Naive thymus-derived CD8-positive, alpha-beta T cell (primary cell): ENCODE measurements around the gene SNAP47. TPM values are rescaled to one million over a fixed set of nuclear protein-coding genes. Genes with fewer than 3 reads are reported as not detected.

ENCODE experiments used
- ATAC-seq, 2 donors: fragments of 150-1000 bp; cut with Tn5 transposase in 1 of 2; sonication (Bioruptor Pico), chemical (Tn5 transposase) in 1 of 2; 1 replicate in 1 of 2; 2 replicates in 1 of 2; pipeline ENCODE4 v1.10.0; 2021; ENCODE audit warnings: mild to moderate bottlenecking in 2 of 2, moderate library complexity in 2 of 2
- POLR2A ChIA-PET: fragments of 350-600 bp; sonication (Branson Sonifier 250); formaldehyde crosslinking; loops from one replicate; lab custom pipeline; 2021; ENCODE audit warnings: antibody characterized with exemption; lab: Charles Lee
- DNase-seq, 10 donors: peaks; one replicate each; pipeline versions ENCODE4 v3.0.0 to v3.0.0-alpha.2; 2020 to 2022
- H3K27ac Mint-ChIP-seq, 10 donors: one replicate each; pipeline ENCODE4 v1.8.0; 2020 to 2022; ENCODE audit warnings: mild to moderate bottlenecking in 10 of 10, mixed read lengths in 10 of 10, moderate library complexity in 4 of 10, inconsistent platforms in 1 of 10
- H3K27me3 Mint-ChIP-seq, 5 donors: one replicate each; pipeline ENCODE4 v1.8.0; 2021 to 2022; ENCODE audit warnings: mixed read lengths in 5 of 5
- H3K36me3 Mint-ChIP-seq, 3 donors: one replicate each; pipeline ENCODE4 v1.8.0; 2020 to 2022; ENCODE audit warnings: mixed read lengths in 3 of 3, mild to moderate bottlenecking in 2 of 3, inconsistent platforms in 1 of 3
- H3K4me1 Mint-ChIP-seq, 4 donors: one replicate each; pipeline ENCODE4 v1.8.0; 2021 to 2022; ENCODE audit warnings: mixed read lengths in 4 of 4
- H3K4me3 Mint-ChIP-seq, 10 donors: one replicate each; pipeline ENCODE4 v1.8.0; 2020 to 2022; ENCODE audit warnings: mild to moderate bottlenecking in 10 of 10, mixed read lengths in 10 of 10, moderate library complexity in 6 of 10, inconsistent platforms in 1 of 10
- H3K9me3 Mint-ChIP-seq, 9 donors: one replicate each; pipeline ENCODE4 v1.8.0; 2020 to 2022; ENCODE audit warnings: mixed read lengths in 9 of 9, mild to moderate bottlenecking in 3 of 9, inconsistent platforms in 1 of 9, moderate library complexity in 1 of 9
- polyA plus RNA-seq, 3 donors: library from polyadenylated mRNA; unstranded; fragments of 300-500 nt; fragmentation: Illumina TruSeq; gene quantifications; one replicate each; pipeline ENCODE4 v1.2.3, GENCODE V29; 2021
- total RNA-seq, 8 experiments: library from RNA in 2 of 8; stranded (reverse) in 2 of 8; gene quantifications; one replicate each; pipeline ENCODE4 v1.2.3 and lab custom pipeline; 2021 to 2026

SNAP47 gene
- total and polyA plus RNA-seq, 5 experiments from 2014 or later, result 25.0 to 46.6 (median 40.0) TPM

GRCh38 chr1:227774051-227774731, 39.0 kb downstream of the SNAP47 start:
- Mint-ChIP-seq H3K4me1 (peaks cover 21 to 49% (median 37%) of the 10 kb centered on the region in 4 donors), H3K4me3 (peak overlapping the region; percentile 61 to 88 (median 74)), H3K27me3 (no peaks in the 10 kb centered on the region), H3K9me3 (no peaks in the 10 kb centered on the region), H3K36me3 (peaks cover 0 to 9% (median 2%) of the 10 kb centered on the region in 3 donors), H3K27ac (peak overlapping the region; percentile 76 to 96 (median 95))
- DNase-seq (peak in 9 of 10 donors; percentile 31 to 89 (median 76)), ATAC-seq (peak; percentile 93 to 95)
- POLR2A ChIA-PET, result interaction anchor here (1.0 to 3.6 kb wide), 5 partner anchors 9 to 114 kb away, joined by 3 to 26 read pairs (median 15); no protein-coding TSS in a partner anchor

- Mint-ChIP-seq H3K36me3 (peaks cover 0 to 9% (median 2%) of the 10 kb centered on the region in 3 donors), H3K4me3 (peak overlapping the region in 2 of 10 donors; percentile 10 to 82), H3K9me3 (no peaks in the 10 kb centered on the region), H3K4me1 (peaks cover 21 to 49% (median 37%) of the 10 kb centered on the region in 4 donors), H3K27ac (peak overlapping the region in 9 of 10 donors; percentile 76 to 96 (median 95)), H3K27me3 (no peaks in the 10 kb centered on the region)
- ATAC-seq (no peak), DNase-seq (peak in 1 of 10 donors; percentile 53)
- POLR2A ChIA-PET, result interaction anchor here (2.5 to 3.6 kb wide), 3 partner anchors 9 to 110 kb away, joined by 15 to 26 read pairs (median 20); no protein-coding TSS in a partner anchor
Measured at GRCh38 chr1:227774821-227775661, 39.8 kb downstream of the SNAP47 start.

DNA sequence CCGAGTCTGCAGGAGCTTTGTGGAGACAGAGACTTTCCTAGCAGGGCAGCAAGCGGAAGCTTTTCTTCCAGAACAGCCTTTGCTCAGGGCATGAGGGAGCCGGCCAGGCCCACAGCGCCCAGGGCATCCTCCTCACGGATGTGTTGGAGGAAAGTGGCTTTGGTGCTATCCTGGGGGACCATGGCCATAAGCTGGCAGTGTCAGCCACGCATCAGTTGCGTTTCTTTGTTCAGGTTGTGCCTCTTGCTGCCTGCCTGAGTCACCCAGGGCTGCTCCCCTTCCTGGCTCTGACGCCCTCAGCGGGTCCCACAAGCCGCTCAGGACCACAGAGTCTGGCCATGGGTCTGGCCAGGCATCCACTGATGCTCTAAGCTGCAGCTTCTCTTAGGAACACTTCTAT, 40.6 kb downstream of the SNAP47 start:
- POLR2A ChIA-PET, result interaction anchor here (3.6 kb wide), 1 partner anchor 10 kb away, joined by 20 read pairs; no protein-coding TSS in a partner anchor
- ATAC-seq (no peak), DNase-seq (no peak)
- peaks cover 0 to 6% (median 0%) of the 10 kb centered on the region in 3 donors for H3K36me3 Mint-ChIP-seq
- no peaks in the 10 kb centered on the region for H3K9me3 Mint-ChIP-seq
- H3K27me3 Mint-ChIP-seq, result no peaks in the 10 kb centered on the region
- peaks cover 18 to 44% (median 33%) of the 10 kb centered on the region in 4 donors for H3K4me1 Mint-ChIP-seq
- H3K4me3 Mint-ChIP-seq, result no peak overlapping the region
- H3K27ac Mint-ChIP-seq, result peak overlapping the region in 4 of 10 donors; percentile 46 to 55 (median 49)

- POLR2A ChIA-PET, result interaction anchor here (3.6 kb wide), 1 partner anchor 11 kb away, joined by 20 read pairs; no protein-coding TSS in a partner anchor
- ATAC-seq, result no peak
- H3K36me3 Mint-ChIP-seq, result peaks cover 0 to 6% (median 0%) of the 10 kb centered on the region in 3 donors
Measured at GRCh38 chr1:227776331-227776771, 41.1 kb downstream of the SNAP47 start.

GRCh38 chr1:227777156-227777555, 41.9 kb downstream of the SNAP47 start:
- ATAC-seq (no peak), DNase-seq (peak in 1 of 10 donors; percentile 48)
- no peaks in the 10 kb centered on the region for H3K27me3 Mint-ChIP-seq
- POLR2A ChIA-PET, result no interaction called here
- H3K4me1 Mint-ChIP-seq, result peaks cover 18 to 38% (median 29%) of the 10 kb centered on the region in 4 donors
- H3K9me3 Mint-ChIP-seq, result no peaks in the 10 kb centered on the region
- H3K4me3 Mint-ChIP-seq, result no peak overlapping the region
- H3K27ac Mint-ChIP-seq, result peak overlapping the region in 3 of 10 donors; percentile 15 to 82 (median 31)
- peaks cover 0 to 9% (median 0%) of the 10 kb centered on the region in 3 donors for H3K36me3 Mint-ChIP-seq

More at GRCh38 chr1:227776331-227776771, 41.1 kb downstream of the SNAP47 start:
- H3K27ac Mint-ChIP-seq, result peak overlapping the region in 5 of 10 donors; percentile 46 to 66 (median 52)
- H3K27me3 Mint-ChIP-seq, result no peaks in the 10 kb centered on the region
- H3K4me1 Mint-ChIP-seq, result peaks cover 18 to 39% (median 33%) of the 10 kb centered on the region in 4 donors
- peak overlapping the region in 1 of 10 donors; percentile 22 for H3K4me3 Mint-ChIP-seq
- no peak for DNase-seq
- H3K9me3 Mint-ChIP-seq, result no peaks in the 10 kb centered on the region

GRCh38 chr1:227777646-227778045, 42.4 kb downstream of the SNAP47 start:
- Mint-ChIP-seq H3K27me3 (no peaks in the 10 kb centered on the region), H3K36me3 (peaks cover 0 to 9% (median 0%) of the 10 kb centered on the region in 3 donors), H3K9me3 (no peaks in the 10 kb centered on the region), H3K27ac (peak overlapping the region in 3 of 10 donors; percentile 22 to 55 (median 22)), H3K4me1 (peaks cover 14 to 33% (median 24%) of the 10 kb centered on the region in 4 donors), H3K4me3 (no peak overlapping the region)
- POLR2A ChIA-PET, result no interaction called here
- ATAC-seq (no peak), DNase-seq (peak in 1 of 10 donors; percentile 10)

- Mint-ChIP-seq H3K4me1 (peaks cover 12 to 26% (median 18%) of the 10 kb centered on the region in 4 donors), H3K36me3 (peaks cover 0 to 9% (median 0%) of the 10 kb centered on the region in 3 donors), H3K27me3 (no peaks in the 10 kb centered on the region), H3K27ac (peak overlapping the region in 1 of 10 donors; percentile 55), H3K4me3 (no peak overlapping the region), H3K9me3 (no peaks in the 10 kb centered on the region)
- no peak for ATAC-seq
- DNase-seq, result peak in 1 of 10 donors; percentile 35
- POLR2A ChIA-PET, result interaction anchor here (1.2 to 1.3 kb wide), 2 partner anchors 9 to 16 kb away, joined by 3 to 5 read pairs; no protein-coding TSS in a partner anchor
Measured at GRCh38 chr1:227778401-227778947, 43.2 kb downstream of the SNAP47 start.

GRCh38 chr1:227779021-227779441, 43.8 kb downstream of the SNAP47 start:
- peak in 1 of 10 donors; percentile 47 for DNase-seq
- peaks cover 0 to 9% (median 0%) of the 10 kb centered on the region in 3 donors for H3K36me3 Mint-ChIP-seq
- no peaks in the 10 kb centered on the region for H3K9me3 Mint-ChIP-seq

DNA sequence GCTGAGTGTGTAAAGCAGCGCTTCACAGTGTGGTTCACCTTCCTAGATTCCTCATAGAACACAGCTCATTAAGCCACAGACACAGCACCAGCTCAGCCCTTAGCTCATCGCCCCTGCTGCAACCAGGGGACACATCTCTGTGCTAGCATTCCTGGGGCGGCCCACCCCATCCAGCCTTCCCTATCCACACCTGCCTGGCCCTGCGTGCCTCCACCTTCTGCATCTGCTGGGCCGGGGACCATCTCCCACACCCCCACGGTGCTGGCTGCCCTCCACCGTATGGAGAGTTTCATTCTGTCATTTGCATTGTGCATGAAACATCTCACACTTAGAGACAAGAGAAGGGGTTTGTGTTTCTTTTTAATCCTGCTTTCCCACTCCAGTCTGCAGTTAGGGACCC, 44.5 kb downstream of the SNAP47 start:
- peak overlapping the region in 1 of 10 donors; percentile 53 for H3K27ac Mint-ChIP-seq
- H3K4me3 Mint-ChIP-seq, result no peak overlapping the region
- POLR2A ChIA-PET, result interaction anchor here (1.2 to 1.3 kb wide), 2 partner anchors 8 to 17 kb away, joined by 3 to 5 read pairs; no protein-coding TSS in a partner anchor
- DNase-seq (peak in 1 of 10 donors; percentile 60), ATAC-seq (no peak)
- no peaks in the 10 kb centered on the region for H3K27me3 Mint-ChIP-seq
- peaks cover 3 to 14% (median 6%) of the 10 kb centered on the region in 4 donors for H3K4me1 Mint-ChIP-seq
- H3K9me3 Mint-ChIP-seq, result no peaks in the 10 kb centered on the region
- peaks cover 0 to 9% (median 0%) of the 10 kb centered on the region in 3 donors for H3K36me3 Mint-ChIP-seq

More at GRCh38 chr1:227779021-227779441, 43.8 kb downstream of the SNAP47 start:
- Mint-ChIP-seq H3K4me1 (peaks cover 9 to 20% (median 12%) of the 10 kb centered on the region in 4 donors), H3K4me3 (no peak overlapping the region), H3K27ac (no peak overlapping the region), H3K27me3 (no peaks in the 10 kb centered on the region)
- POLR2A ChIA-PET, result interaction anchor here (1.2 to 1.3 kb wide), 2 partner anchors 9 to 17 kb away, joined by 3 to 5 read pairs; no protein-coding TSS in a partner anchor
- ATAC-seq, result no peak

- ATAC-seq, result no peak
- H3K9me3 Mint-ChIP-seq, result no peaks in the 10 kb centered on the region
- POLR2A ChIA-PET, result no interaction called here
- peaks cover 0 to 8% (median 2%) of the 10 kb centered on the region in 4 donors for H3K4me1 Mint-ChIP-seq
- no peak overlapping the region for H3K27ac Mint-ChIP-seq
- peak in 1 of 10 donors; percentile 16 for DNase-seq
- no peaks in the 10 kb centered on the region for H3K27me3 Mint-ChIP-seq
- no peak overlapping the region for H3K4me3 Mint-ChIP-seq
- H3K36me3 Mint-ChIP-seq, result peaks cover 0 to 9% (median 0%) of the 10 kb centered on the region in 3 donors
Measured at GRCh38 chr1:227780101-227781044, 45.1 kb downstream of the SNAP47 start.
